Esophagus muscularis mucosa (tissue), 4 donors: Measurements from ENCODE around the gene RETREG2.

Source experiments
- CTCF ChIP-seq, 3 experiments: fragments of 200-600 bp in 2 of 3; fragments of 450-650 bp in 1 of 3; sonication (generic) in 2 of 3; IDR thresholded peaks; one replicate each; pipeline ENCODE4 v1.5.1; 2017 to 2019; ENCODE audit warnings: antibody characterized with exemption in 3 of 3, mild to moderate bottlenecking in 2 of 3, moderate library complexity in 1 of 3
- EP300 ChIP-seq: sonication (generic); formaldehyde crosslinking; IDR thresholded peaks from one replicate; pipeline ENCODE4 v1.6.1; 2017; ENCODE audit warnings: antibody characterized with exemption
- POLR2A ChIP-seq: fragments of 450-650 bp; IDR thresholded peaks from one replicate; pipeline ENCODE4 v1.6.1; 2017; ENCODE audit warnings: antibody characterized with exemption, moderate library complexity, mild to moderate bottlenecking, low read depth
- POLR2AphosphoS5 ChIP-seq, 2 donors: sonication (generic); formaldehyde crosslinking; IDR thresholded peaks; one replicate each; pipeline ENCODE4 v1.6.1; 2017; ENCODE audit warnings: antibody characterized with exemption in 2 of 2

- TF ChIP-seq CTCF (IDR thresholded peaks at IDR 0.05) (no peak), POLR2A (no peak), POLR2AphosphoS5 (IDR thresholded peaks at IDR 0.05) (no peak), EP300 (no peak)
Observed at GRCh38 chr2:219228041-219228910, 50.2 kb downstream of the RETREG2 start.
